HG03469 (cell line): ENCODE data around the gene PCYT1B.
A peak's percentile ranks its signal among the peaks of the same experiment; 100 is the strongest.
"Not testable (repeated sequence)": the region's sequence is repeated elsewhere in the genome, so short reads cannot be mapped to it uniquely, and the experiment has no call there.

ENCODE experiments used
- ATAC-seq: cut with Tn5 transposase; IDR thresholded peaks from one replicate; pipeline ENCODE4 v1.9.1; 2021; ENCODE audit warnings: mild to moderate bottlenecking, moderate library complexity, moderate number of reproducible peaks; ENCODE audit not compliant: unreplicated experiment

The PCYT1B gene

DNA sequence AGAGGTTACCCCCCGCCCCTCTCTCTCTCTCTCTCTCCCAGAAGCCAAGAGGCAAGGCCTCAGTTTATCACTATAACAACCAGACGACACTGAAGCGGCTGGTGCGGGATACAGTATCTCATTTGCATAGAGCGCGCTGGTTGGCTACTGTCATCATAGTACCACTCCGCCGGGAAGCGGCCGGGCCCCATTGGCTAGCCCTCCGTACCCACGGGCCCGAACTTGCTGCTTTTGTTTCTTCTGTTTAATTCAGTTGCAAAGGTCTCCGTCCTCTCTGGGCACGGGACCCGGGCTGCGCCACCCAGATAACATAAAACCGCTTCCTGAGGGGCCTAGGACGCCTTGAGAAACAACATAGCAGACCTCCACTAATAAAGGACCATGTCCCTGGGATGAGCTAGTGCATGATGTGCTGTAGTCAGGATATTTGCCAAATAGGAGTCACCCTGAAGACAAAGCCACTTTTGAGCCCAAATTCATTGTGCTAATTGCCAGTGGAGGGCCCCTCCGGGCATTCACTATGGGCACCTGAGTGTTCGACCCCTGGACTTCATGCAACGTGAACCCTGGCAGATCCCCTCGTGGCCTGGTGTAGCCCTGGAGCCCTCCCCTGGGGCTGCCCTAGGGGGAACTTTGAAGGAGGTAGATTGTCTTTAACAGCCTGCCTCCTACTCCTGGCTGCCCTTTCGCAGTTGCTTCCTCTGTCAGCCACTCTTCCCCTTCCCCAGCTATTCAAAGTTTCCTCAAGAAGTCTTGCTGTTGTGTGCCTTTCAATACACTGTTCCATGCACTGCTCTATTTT, at the start of gene PCYT1B:
Gene PCYT1B, minus strand, starts transcription at position 91 of the 802 bp plus-strand sequence. CDS start 242 bp downstream, outside the sequence.
- ATAC-seq: peak; percentile 50

DNA sequence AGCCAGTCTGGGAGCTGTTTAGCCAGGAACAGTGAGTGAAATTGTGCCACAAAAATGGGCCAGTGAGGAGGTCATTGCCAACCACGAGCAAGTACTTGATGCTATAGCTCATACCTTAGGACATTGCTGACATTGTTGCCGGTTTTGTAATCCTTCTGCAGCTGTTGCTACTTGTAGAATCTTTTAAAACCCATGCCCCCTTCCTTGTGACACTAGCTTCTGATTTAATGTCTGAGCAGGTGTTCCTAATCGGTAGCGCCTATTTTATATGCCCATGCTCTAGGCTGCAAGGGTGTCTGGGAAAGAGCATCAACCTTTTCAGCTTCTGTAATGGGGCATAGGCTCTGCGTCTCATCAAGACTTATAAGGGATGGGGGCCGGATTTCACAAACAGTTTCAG, 49.1 kb upstream of the PCYT1B start:
- no peak for ATAC-seq

DNA sequence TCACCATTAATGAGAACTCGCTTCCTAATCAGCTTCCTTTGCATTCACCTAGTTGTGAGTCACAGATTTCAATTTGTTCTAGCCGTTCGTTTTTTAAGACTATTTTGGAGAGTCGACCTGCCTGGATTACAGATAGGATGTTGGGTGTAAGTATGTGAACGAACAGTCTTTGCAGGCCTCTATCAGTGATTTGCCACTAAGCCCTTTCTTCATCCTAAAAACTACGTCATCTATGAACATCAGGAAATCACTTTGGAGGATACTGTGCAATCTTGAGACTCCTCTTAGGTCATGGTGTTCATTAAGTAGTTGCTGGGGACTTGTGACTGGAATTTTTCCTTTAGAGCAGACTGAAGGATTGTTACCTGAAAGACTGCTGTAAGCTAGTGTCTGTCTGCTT, 47.7 kb upstream of the PCYT1B start:
- no peak for ATAC-seq

DNA sequence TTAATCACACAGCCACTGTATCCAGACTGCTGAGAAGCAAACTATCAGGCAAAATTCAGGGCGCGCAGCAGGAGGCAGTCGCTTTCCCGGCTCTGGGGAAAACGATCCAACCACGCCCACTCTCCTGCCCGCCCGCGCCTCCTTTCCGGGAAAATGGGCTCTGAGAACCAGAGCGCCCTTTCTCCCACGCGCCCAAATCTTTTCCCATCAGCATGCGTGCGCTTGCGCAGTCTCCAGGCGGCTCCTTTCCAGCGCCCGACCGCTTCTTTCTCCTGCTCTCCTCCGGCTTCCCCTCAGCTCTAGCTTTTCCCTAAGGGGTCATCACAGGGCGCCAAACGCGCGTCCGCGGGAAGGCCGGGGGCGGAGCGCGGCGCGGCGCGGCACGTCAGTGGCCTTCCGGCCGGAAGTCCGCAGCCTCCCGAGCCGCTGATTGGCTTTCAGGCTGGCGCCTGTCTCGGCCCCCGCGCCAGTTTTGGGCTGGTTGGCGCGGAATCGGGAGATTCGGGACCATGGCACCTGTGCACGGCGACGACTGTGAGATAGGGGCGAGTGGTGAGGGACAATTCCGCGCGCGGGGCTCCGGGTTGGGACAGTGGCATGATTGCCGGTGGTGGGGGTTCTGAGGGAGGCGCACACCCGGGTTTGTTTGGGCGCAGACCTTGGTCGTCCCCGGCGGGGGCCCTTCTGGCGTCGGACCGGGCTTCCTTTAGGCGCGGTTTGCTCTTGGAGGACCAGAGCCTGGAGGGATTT, 46.5 kb upstream of the PCYT1B start, which contains the start of gene POLA1:
Gene POLA1, plus strand, starts transcription at position 466 of the 750 bp plus-strand sequence. Its CDS starts 44 bp downstream, at position 510.
- peak; percentile 92 for ATAC-seq

DNA sequence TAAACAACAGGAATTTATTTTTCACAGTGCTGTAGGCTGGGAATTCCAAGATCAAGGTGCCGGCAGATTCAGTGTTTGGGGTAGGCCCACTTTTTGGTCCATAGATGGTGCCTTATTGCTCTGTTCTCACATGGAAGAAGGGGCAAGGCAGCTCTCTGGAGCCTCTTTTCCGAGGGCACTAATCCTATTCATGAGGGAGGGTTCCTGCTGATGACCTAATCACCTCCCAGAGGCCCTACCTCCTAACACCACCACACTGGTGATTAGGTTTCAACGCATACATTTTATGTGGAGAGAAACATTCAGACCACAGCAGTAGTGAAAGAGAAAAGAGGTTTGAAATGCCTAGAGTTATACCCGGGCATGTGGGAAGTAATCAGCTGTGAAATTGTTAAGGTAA, 45.2 kb upstream of the PCYT1B start:
- no peak for ATAC-seq

DNA sequence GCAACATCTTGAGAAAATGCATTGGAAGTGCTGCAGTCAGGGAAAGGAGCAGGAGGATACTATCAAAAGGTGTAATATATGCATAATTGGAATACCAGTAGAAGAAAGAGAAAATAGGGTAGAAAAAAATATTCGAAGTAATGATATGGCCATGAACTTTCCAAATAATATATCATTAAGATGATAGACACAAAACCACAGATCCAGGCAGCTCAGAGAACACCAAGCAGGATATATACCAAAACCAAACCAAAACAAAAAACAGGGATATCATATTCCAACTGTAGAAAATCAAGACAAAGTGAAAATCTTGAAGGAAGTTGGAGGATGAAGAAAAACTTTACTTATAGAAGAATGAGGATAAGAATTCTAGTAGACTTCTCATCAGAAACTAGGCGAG, 36.9 kb upstream of the PCYT1B start:
- ATAC-seq: no peak

DNA sequence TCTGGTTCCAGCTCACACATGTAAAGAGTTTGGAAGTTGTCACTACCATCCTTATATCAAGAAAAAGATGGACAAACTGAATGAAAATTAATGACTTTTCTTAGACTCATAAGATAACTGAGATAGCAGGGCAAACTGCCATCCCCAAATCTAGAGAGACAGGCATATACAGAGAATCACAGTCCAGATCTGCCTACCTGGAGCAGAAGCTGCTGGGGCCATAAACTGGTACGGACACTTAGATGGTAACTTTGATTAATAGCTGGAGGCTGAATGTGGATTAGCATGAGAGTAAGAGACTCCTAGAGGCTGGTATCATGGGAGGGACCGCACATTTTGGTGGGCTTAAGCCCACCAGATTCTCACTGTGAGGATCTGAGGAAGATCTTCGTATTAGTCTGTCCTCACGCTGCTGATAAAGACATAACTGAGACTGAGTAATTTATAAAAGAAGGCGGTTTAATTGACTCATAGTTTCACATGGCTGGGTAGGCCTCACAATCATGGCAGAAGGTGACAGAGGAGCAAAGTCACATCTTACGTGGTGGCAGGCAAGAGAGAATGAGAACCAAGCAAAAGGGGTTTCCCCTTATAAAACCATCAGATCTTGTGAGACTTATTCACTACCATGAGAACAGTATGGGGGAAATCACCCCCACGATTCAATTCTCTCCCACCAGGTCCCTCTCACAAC, 35.7 kb upstream of the PCYT1B start:
- no peak for ATAC-seq

DNA sequence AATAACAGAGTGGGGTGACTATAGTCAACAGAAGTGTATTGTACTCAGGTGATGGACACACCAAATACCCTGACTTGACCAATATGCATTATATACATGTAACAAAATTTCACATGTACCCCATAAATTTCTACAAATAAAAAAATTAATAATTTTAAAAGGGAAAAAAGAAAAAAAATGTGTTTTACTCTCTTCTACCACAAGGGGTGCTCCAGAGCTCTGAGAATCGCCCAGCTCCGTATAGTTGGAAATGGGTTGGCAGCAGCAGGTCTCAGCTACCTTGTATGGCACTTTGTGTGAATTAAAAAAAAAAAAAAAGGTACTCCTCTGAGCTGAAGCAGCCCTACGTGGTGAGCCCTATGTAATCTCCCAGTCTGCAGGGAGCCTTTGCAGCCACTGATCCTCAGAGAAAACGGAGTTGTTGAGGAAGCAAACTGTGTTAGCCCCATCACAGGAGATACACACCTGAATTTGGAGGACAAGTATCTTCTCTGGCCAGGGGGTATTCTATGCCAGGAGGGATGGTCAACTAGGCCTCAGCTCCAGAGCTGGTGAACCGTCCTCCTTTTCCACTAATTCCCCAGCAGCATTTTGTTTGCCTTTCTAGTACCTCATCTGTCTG, 29.4 kb upstream of the PCYT1B start:
- no peak for ATAC-seq

DNA sequence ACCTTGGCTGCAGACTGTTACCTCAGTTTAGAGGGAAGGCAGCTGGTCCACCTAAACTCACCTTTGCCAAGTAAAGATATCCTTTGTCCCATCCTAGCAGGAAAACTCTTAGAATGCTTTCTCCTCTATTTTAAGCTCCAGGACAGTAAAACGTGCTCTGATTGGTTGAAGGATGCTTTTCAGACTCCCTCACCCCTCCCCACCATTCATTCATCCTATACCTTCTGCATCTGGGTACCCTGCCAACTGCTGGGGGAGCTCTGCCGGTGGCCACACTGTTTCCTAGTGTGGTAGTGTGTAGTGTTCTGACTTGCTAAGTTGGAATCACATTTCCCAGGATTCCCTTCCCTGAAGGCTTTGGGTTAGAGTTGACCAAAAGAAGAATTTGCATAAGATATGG, 26.3 kb upstream of the PCYT1B start:
- no peak for ATAC-seq

DNA sequence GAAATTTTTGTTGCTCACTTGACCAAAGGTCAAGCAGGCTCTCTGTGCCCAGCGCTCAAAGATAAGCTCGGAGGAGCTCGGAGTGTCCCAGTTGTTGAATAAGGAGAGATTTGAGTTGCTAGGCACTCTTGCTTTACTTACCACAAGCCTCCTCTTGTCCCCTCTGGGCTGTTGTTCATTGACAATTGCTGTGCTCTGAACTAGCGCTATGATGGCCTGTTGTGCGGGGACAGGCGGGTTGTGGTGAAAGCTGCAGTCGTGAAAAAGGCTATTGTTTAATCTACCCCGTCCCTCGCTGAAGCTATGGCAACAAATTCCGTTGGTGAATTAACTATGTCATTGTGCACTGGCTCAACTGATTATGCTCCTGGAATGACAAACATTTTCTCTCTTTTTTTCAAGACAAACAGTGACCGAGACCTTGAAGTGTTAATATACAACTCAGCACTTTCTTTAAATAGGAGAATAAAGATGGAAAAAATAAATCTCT, 25.6 kb upstream of the PCYT1B start:
- no peak for ATAC-seq

DNA sequence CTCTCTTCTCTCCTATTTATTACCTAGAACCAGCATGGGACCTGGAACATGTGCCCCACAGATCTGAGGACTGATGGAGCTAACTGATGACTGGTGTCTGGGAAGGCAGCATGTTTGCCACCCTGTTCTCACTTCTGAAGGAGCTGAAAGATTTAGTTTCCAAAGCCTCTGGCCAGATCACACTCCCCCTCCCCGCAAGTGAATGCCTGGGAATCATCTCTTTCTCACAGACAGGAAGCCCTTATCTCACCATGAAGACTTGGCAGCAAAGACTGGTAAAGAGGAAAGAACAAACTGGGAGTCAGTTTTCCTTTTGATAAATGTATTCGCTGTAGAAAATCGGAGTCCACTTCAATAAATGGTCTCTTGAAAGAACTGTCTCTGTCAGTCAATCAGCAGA, 21.0 kb upstream of the PCYT1B start:
- ATAC-seq: no peak

DNA sequence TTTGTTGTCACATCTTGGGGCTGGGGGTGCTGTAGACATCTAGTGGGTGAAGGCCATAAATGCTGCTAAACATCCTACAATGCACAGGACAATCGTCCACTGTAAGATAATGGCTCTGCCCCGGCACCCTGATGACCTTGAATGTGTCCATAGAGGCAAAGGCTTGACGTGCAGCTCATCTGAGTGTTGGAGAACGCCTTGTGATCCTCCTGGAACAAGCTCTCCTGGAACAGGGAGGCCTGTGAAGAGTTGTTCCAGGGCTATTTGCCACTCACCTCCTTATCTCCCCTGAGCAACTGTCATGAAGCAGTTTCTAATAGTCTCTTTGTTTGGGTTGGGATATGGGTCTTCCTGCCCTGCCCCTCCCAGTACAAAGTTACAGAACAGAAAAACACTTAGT, 15.2 kb upstream of the PCYT1B start:
- ATAC-seq: no peak

DNA sequence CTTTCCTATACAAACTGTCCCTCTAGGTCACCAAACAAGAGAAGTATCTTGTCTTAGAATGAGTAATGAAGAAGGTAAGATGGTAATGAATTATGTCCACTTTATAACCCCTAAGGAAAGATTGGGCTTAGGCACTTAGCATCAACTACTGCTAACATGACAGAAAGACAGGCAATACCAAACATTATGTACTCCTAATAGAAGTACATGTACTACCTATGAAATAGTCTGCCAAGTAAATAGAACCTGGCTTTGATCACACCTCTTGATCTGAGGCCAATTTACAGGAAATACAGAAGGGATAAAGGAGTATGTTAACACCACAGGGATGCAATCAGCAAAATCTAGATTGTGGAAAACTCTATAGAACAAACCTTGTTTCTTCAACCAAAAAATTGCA, 14.1 kb upstream of the PCYT1B start:
- ATAC-seq: no peak

DNA sequence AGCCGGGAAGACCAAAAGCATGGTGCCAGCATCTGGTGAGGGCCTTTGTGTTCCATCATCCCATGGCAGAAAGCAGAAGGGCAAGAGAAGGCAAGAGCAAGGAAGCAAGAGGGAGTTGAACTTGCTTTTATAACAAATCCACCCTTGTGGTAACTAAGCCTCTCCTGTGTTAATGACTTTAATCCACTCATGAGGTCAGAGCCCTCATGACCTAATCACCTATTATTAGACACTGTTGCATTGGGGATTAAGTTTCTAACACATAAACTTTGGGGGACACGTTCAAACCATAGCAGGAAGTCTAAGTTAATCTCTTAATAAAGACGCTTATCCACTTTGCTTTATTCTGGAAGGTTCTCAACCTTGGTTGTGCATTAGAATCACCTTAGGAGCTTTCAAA, 12.5 kb upstream of the PCYT1B start:
- no peak for ATAC-seq

DNA sequence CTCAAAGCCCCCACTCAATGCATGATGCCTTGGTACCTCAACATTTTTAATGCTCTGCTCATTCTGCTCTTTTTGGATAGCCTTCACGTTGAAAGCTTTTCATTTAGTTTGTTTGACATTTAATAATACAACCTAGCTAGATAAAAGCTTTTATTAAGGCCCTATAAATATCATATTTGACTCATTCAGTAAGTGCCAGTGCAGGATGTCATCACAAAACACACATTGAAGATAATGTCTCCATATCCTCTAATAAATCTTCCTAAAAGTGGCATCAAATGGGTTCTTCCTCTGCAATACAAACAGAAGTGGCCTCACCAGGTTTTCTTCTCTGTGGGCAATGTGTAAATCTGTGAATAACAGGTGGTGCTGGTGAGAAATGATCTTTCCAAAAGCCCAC, 12.0 kb upstream of the PCYT1B start:
- no peak for ATAC-seq

DNA sequence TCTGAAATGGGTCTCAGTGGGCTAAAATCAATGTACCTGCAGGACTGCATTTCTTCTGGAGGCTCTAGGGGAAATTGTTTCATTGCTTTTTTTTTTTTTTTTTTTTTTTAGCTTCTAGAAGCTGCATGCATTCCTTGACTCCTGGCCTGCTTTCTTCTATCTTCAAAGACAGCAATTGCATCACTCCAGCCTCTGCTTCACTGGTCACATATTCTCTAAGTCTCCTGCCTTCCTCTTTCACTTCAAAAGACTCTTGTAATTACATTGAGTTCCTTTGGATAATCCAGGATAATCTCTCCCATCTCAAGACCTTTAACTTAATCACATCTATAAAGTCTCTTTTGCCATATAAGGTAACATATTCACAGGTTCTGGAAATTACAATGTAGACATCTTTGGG, 11.3 kb upstream of the PCYT1B start:
- no peak for ATAC-seq

DNA sequence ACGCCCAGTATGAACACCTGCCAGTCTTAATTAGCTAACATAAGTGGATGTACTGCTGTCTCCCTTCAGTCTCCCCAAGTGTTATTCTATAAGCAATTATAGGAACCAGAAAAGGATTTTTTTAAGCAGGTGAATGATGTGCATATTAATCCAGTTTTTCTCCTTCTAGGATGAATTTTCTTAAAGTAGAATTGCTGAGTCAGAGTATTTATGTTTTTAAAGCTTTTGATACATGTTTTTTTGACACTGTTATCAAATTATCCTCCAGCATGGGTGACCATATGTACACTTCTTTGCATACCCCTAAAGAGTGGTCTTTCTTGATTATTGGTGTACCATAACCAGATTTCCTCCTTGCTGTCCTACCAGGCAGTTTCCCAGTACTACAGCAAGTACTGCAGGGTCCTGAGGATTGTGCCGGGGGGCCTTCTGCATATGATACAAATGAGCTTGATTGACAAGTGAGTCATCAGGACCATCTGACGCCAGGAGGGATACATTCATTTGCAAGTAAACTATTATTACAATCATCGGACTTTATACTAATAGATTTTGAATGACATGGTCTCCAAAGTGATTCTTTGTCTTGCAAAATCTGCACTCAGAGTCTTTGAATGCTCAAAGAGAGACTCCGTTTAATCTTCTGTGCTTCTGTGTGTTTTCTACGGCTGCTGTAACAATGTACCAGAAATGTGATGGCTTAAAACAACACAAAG, 10.7 kb upstream of the PCYT1B start:
- no peak for ATAC-seq

DNA sequence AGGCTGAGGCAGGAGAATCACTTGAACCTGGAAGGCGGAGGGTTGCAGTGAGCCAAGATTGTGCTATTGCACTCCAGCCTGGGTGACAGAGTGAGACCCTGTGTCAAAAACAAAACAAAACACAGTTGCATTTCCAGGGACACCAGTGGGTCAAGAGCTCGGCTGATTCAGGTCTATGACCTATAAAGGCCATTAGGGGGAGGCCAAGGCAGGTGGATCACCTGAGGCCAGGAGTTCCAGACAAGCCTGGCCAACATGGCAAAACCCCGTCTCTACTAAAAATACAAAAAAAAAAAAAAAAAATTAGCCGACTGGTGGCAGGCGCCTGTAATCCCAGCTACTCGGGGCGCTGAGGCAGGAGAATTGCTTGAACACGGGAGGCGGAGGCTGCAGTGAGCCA, 8.5 kb upstream of the PCYT1B start:
- ATAC-seq: not testable (repeated sequence)

DNA sequence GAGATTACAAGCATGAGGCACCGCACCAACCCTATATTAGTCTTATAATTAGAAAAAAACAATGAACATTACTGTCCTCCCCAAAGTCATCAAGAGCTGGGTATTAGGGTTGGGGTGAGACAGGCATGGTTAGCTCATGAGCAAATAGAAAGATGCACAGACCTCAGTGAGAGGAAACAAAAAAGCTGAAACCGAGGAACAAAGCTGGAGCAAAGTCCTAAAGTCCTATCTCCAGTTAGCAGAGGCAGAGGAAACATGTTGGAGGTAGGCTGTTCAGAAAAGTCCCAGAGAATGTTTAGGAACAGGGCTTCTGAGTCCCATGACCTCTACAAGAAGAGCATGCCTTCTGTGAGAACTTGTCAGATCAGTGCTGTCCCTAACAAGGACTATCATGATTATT, 4.6 kb upstream of the PCYT1B start:
- ATAC-seq: no peak

DNA sequence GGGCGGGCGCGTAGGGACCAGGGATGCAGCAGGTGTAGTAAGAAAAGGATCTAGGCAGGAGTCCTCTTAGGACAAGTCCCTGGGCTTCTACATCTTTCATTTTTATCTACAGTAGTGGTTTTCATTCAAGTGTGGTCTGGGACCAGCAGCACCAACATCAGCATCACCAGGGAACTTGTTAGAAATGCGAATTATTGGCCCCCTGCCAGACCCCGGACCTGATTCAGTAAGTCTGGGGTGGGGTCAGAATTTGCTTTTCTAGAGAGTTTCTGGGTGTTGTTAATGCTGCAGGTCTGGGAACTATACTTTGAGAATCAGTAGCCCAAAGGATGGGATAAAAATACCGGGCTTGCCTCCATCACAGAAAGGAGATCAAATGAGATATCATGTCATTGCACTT, 1.3 kb upstream of the PCYT1B start:
- ATAC-seq: no peak
